Measurements from ENCODE around the gene DAAM1.

DNA sequence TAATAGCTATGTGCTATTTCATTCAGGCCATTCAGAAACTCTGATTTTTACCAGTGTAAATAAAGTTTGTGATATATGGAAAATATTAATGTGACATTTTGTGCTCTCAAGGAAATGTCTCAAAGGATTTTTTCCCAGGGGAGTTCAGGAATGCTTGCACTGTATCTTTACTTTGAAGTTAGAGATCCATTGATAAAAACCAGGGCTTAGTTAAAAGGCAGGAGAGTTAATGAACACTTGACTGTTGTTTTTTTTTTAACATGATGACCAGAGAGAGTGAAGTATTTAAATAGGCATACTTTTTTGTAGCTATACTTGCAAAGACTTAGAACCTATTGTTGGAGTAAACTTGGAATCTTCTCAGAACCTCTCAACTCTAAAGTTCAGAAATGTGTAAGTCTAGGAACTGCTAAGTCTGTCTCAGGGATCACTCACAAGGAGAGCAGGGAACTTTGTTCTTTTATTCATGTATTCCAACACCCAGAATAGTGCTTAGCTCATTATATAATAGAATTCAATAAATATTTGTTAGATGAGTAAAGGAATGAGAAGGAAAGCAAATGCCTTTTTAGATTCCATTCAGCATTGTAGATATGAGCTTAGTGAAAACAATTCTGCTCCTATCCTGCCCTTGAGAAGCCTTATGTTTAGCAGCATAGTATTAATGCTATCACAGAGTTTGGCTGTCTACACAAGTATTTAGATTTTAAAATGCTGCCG lies 117.5 kb downstream of the DAAM1 start:
- TF ChIP-seq, protein P1, sequence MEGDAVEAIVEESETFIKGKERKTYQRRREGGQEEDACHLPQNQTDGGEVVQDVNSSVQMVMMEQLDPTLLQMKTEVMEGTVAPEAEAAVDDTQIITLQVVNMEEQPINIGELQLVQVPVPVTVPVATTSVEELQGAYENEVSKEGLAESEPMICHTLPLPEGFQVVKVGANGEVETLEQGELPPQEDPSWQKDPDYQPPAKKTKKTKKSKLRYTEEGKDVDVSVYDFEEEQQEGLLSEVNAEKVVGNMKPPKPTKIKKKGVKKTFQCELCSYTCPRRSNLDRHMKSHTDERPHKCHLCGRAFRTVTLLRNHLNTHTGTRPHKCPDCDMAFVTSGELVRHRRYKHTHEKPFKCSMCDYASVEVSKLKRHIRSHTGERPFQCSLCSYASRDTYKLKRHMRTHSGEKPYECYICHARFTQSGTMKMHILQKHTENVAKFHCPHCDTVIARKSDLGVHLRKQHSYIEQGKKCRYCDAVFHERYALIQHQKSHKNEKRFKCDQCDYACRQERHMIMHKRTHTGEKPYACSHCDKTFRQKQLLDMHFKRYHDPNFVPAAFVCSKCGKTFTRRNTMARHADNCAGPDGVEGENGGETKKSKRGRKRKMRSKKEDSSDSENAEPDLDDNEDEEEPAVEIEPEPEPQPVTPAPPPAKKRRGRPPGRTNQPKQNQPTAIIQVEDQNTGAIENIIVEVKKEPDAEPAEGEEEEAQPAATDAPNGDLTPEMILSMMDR (IDR thresholded peaks at IDR 0.05), result no peak
- TF ChIP-seq POLR2A (IDR thresholded peaks at IDR 0.05; ENCODE audit: low read length), result no peak

Data from A549 (cell line).